HFFc6 (cell line): ENCODE data around the gene DLG2. TPM values are rescaled to one million over a fixed set of nuclear protein-coding genes. Genes with fewer than 3 reads are reported as not detected.

Source experiments
- DNase-seq: peaks from one replicate; pipeline ENCODE4 v3.0.0-alpha.2; 2018
- H3K27ac Mint-ChIP-seq: 2 replicates; pipeline ENCODE4 v1.8.0; 2020; ENCODE audit warnings: mild to moderate bottlenecking, mixed read lengths
- H3K27me3 Mint-ChIP-seq: 2 replicates; pipeline ENCODE4 v1.8.0; 2021; ENCODE audit warnings: mild to moderate bottlenecking, moderate library complexity, mixed read lengths; ENCODE audit not compliant: insufficient read depth
- H3K36me3 Mint-ChIP-seq: 2 replicates; pipeline ENCODE4 v1.8.0; 2021; ENCODE audit warnings: low read depth, mixed read lengths
- H3K4me1 Mint-ChIP-seq: 2 replicates; pipeline ENCODE4 v1.8.0; 2020; ENCODE audit warnings: low read depth, mixed read lengths
- H3K4me3 Mint-ChIP-seq: 2 replicates; pipeline ENCODE4 v1.8.0; 2020; ENCODE audit warnings: mild to moderate bottlenecking, moderate library complexity, mixed read lengths
- H3K9me3 Mint-ChIP-seq: 2 replicates; pipeline ENCODE4 v1.8.0; 2020; ENCODE audit warnings: mild to moderate bottlenecking, mixed read lengths
- total RNA-seq, 6 experiments: library from RNA; stranded (reverse); fragmentation: NEBNext Ultra II Directional; extraction: Animal tissue kit (Norgen Biotek cat#: 25700); gene quantifications; 2 replicates in 1 of 6; 3 replicates in 5 of 6; pipeline ENCODE4 v1.2.3, GENCODE V29; 2021
- TF ChIP-seq, protein P1 (sequence below): fragments of 200-600 bp; sonication (generic); IDR thresholded peaks from 2 replicates; pipeline ENCODE4 v1.5.0; 2021; ENCODE audit warnings: antibody characterized with exemption, mild to moderate bottlenecking

DLG2 gene
- total RNA-seq, 6 experiments from 2014 or later, result 0.39 to 1.00 (median 0.80) TPM; not detected in 1

DNA sequence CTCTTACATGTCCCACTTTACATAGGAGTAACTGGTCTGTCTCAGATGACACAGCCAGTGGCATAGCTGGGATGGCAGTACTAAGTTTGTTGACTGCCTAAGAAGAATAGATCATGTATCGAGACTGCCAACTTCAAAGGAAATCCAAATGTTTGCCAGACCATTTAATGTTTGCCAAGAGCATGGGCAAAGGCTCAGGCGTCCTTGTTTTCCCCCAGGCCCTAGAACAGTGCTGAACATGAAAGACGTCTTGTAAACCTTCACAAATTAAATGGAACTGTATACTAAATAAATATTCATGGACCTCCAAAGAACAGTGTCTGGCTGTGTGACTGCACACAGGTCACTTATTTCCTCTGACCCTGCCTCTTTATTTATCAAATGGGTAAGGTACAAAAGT is 2106.3 kb downstream of the DLG2 start:
- Mint-ChIP-seq H3K27me3 (peaks cover 6% of the 10 kb centered on the region), H3K9me3 (no peaks in the 10 kb centered on the region), H3K27ac (no peak overlapping the region), H3K36me3 (no peaks in the 10 kb centered on the region), H3K4me1 (no peaks in the 10 kb centered on the region), H3K4me3 (no peak overlapping the region)
- no peak for DNase-seq
- TF ChIP-seq, protein P1, sequence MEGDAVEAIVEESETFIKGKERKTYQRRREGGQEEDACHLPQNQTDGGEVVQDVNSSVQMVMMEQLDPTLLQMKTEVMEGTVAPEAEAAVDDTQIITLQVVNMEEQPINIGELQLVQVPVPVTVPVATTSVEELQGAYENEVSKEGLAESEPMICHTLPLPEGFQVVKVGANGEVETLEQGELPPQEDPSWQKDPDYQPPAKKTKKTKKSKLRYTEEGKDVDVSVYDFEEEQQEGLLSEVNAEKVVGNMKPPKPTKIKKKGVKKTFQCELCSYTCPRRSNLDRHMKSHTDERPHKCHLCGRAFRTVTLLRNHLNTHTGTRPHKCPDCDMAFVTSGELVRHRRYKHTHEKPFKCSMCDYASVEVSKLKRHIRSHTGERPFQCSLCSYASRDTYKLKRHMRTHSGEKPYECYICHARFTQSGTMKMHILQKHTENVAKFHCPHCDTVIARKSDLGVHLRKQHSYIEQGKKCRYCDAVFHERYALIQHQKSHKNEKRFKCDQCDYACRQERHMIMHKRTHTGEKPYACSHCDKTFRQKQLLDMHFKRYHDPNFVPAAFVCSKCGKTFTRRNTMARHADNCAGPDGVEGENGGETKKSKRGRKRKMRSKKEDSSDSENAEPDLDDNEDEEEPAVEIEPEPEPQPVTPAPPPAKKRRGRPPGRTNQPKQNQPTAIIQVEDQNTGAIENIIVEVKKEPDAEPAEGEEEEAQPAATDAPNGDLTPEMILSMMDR, result no peak

DNA sequence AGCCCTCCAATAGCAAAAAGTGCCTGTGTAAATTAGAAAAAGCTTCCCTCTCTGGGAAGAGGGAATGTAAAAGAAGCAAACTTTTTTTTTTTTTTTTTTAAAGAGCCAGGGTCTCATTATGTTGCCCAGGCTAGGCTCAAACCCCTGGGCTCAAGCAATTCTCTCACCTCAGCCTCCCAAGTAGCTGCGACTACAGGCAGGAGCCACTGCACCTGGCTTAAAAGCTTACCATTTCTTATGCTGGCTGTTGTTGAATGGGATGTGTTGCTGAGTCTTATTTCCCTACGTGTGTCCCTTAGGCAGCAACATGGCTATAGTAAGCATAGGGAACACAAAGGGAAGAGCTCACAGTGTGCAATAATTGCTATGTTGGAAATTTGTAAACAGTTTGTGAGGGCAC is 2115.5 kb downstream of the DLG2 start:
- Mint-ChIP-seq H3K27me3 (no peaks in the 10 kb centered on the region; the same call in 1 of the 2 replicates), H3K4me1 (no peaks in the 10 kb centered on the region), H3K27ac (no peak overlapping the region), H3K9me3 (no peaks in the 10 kb centered on the region), H3K4me3 (no peak overlapping the region), H3K36me3 (no peaks in the 10 kb centered on the region)
- TF ChIP-seq, protein P1, result no peak
- no peak for DNase-seq

DNA sequence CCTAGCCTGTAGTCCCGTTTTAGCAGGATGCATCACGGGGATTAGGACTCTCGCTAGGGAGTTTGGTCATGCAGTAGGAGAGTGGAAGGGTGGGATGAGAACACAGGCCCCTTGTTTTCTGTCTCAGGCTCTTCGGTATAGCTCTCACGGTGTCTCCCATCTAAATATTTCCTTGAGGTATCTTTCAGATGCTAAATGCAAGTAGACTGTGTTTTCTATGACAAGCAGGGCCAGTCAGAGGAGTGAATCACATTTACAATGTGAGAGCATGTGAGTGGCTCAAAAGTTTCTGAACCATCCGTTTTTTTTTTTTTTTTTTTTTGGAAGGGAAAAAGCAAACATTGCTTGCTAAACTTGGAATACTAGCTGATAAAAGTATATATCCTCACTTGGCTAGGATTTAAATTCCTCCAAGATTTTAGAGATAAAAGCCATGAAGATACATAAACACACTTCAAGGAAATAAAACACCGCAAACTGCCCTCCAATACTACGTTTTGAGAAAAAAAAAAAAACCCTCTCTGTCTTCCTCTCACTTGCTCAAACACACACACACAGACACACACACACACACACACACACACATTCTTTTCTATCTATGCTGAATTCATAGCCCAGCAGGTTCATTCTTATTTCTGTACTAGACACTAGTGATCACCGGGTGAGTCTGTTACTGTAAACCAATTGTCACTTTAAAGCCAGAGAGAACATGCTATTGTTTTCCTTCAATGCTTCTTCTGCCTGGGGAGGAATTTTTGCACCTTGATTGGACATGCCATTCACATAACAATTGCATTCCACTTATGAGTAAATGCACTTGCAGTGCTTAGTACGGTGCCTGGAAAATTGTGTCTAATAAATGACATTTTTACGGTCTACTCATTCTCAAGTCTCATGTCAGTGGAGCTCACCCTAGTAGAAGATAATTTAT is 2116.3 kb downstream of the DLG2 start:
- no peak overlapping the region for H3K27ac Mint-ChIP-seq
- DNase-seq, result no peak
- no peaks in the 10 kb centered on the region for H3K9me3 Mint-ChIP-seq
- H3K27me3 Mint-ChIP-seq, result no peaks in the 10 kb centered on the region; the same call in none of the 2 replicates
- H3K4me1 Mint-ChIP-seq, result no peaks in the 10 kb centered on the region
- TF ChIP-seq, protein P1, result no peak
- no peaks in the 10 kb centered on the region for H3K36me3 Mint-ChIP-seq
- no peak overlapping the region for H3K4me3 Mint-ChIP-seq

DNA sequence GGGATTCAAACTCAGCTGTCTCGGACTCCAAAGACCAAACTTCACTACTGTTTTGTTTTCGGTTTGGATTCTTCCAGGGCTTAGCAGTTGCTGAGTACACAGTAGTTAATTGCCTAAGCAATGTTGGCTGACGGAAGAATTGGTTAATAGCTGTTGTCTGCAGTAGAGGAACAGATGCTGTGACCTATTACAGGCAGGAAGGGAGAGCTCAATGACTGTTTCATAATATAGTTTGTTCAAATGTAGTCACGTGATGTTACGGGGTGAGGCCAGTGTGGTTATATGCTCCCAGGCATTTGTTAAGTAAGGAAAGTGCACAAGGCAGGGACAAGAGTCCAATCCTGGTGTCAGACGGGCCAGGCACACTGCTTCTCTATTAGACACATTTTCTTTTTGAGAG is 2118.3 kb downstream of the DLG2 start:
- TF ChIP-seq, protein P1, result no peak
- no peaks in the 10 kb centered on the region for H3K9me3 Mint-ChIP-seq
- H3K27ac Mint-ChIP-seq, result no peak overlapping the region
- no peak for DNase-seq
- no peaks in the 10 kb centered on the region; the same call in 1 of the 2 replicates for H3K27me3 Mint-ChIP-seq
- no peak overlapping the region for H3K4me3 Mint-ChIP-seq
- H3K4me1 Mint-ChIP-seq, result no peaks in the 10 kb centered on the region
- no peaks in the 10 kb centered on the region for H3K36me3 Mint-ChIP-seq

DNA sequence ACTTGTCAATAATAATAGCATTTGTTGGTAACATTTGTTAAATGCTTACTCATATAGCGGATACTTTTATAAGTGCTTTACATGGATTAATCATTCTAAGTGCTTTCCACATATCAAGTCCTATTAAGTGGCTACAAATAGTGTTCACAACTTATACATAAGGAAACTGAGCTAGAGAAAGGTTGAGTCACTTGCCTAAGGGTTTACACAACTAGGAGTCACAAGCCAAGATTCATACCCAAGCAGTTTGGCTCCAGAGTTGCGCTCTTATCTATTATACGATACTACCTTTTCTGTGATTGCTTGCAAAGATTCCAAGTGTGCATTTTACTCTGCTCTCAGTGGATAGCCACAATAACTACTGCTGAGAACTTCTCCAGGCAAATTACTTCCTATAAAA is 2125.1 kb downstream of the DLG2 start:
- H3K27ac Mint-ChIP-seq, result no peak overlapping the region
- H3K4me3 Mint-ChIP-seq, result no peak overlapping the region
- no peaks in the 10 kb centered on the region for H3K36me3 Mint-ChIP-seq
- H3K4me1 Mint-ChIP-seq, result no peaks in the 10 kb centered on the region
- H3K27me3 Mint-ChIP-seq, result no peaks in the 10 kb centered on the region; the same call in 1 of the 2 replicates
- TF ChIP-seq, protein P1, result no peak
- no peaks in the 10 kb centered on the region for H3K9me3 Mint-ChIP-seq
- no peak for DNase-seq
